Activated CD8-positive, alpha-beta memory T cell treated with anti-CD3 and anti-CD28 coated beads for 4 hours (primary cell): ENCODE results near the gene FAM174C.

ENCODE experiments used
- DNase-seq, 2 donors: peaks; one replicate each; pipeline ENCODE4 v3.0.0-alpha.2; 2020; ENCODE audit warnings: low read depth in 2 of 2

FAM174C gene

GRCh38 chr19:1321539-1321938, 46.2 kb downstream of the FAM174C start:
- DNase-seq: no peak

GRCh38 chr19:1322198-1322981, 47.1 kb downstream of the FAM174C start:
- no peak for DNase-seq

DNA sequence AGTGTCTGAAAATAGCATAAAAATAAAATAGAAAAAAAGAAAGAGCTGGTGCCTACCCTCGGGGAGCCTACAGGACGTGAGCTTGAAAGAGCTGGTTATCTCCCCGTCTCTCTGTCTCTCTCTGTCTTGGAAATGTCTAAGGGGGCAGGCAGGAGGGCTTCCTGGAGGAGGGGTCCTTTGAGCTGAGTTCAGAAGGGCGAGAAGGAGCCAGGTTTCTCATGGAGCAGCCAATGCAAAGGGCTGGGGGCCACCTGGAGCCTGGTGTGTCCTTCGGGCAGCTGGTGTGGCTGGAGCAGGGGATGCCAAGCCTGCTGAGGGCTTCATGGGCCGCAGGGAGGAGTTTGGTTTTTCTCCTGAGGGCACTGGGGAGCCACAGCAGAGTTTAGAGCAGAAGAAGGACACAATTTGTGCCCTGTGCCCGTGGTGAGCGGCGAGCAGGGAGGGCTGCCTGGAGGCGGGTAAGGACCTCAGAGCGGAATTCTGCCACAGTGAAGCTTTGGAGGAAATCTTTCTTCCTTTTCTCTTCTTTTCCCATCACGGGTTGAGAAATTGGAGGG, 49.0 kb downstream of the FAM174C start:
- no peak for DNase-seq

DNA sequence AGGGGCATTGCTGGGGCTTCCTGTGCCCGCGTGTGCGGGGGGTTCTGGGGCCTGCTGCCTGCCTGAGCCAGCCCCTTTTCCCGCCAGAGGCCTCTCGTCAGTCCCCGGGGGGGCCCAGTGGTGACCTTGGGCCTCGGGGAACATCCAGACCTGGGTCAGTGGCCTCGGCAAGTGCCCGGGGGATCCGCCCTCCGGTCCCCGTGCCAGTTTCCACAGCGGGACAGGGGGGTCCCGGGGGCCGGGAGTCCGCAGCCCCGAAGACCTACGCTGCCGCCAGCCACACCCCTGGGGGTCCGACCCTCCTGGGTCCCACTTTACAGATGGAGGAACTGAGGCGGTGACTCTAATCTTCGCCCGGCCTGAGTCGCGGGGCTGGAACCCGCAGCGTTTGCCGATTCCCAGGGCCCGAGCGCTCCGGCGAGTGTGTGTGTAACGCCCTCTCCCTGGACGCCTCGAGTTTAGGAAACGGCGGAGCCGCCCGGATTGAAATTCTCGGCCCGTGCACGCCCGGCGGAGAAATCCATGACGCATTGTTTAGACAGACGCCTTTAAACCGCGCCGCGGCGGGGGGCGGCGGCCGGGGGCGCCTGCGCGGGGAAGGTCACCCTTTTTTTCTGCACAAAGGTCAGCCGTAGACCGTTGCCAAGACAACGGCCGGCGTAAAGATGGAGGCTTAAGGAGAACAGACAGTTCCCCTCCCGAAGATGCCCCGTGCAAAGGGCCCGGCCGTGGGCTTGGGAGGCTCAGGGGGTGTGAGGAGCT, 49.7 kb downstream of the FAM174C start:
- no peak for DNase-seq

DNA sequence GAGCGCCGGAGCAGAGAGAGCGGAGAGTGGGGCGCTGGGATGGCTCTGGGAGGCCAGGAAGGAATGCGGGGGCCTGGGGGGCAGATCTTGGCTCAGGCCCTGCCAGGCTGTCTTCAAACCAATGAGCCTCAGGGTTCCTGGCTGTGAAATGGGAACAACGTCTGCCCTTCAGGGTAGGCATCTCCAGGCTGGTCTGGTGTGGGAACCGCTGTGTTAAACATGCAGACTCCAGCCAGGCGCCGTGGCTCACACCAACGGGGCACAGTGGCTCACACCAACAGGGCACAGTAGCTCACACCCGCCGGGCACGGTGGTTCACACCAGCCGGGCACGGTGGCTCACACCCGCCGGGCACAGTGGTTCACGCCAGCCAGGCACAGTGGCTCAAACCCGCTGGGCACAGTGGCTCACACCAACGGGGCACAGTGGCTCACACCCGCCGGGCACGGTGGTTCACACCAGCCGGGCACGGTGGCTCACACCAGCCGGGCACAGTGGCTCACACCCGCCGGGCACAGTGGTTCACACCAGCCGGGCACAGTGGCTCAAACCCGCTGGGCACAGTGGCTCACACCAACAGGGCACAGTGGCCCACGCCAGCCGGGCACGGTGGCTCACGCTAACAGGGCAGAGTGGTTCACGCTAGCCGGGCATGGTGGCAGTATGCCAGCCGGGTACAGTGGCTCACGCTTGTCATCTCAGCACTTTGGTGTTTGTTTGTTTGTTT, 50.4 kb downstream of the FAM174C start:
- DNase-seq: no peak

- DNase-seq: no peak
These were observed 51.8 kb downstream of the FAM174C start for GRCh38 chr19:1327125-1327524.
